ENCODE data around the gene SH3RF1. TPM values are rescaled to one million over a fixed set of nuclear protein-coding genes. Genes with fewer than 3 reads are reported as not detected.

The SH3RF1 gene
- total and polyA plus RNA-seq, 10 of the 15 experiments (the other 5 are each of a cell fraction or from before 2014, with no cell fraction given): 4.5 to 22.5 (median 10.4) TPM

DNA sequence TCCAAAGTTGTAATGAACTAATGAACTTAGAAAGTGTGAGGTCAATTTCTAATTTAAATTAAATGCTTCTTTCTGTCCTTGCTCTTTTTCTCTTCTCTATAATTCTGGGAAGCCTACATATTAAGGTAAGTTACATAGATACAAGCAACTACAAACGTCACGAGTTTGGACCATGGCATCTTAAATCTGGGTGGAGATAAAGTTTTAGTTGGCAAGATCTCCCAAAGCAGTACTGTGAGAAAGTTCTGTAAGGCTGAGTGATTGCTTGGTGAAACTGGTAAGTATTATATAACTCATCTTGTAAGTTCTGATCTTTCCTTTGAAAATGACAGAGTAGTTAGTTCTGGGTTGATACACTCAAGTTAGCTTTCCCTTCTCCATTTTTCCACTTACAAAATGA lies 135.0 kb downstream of the SH3RF1 start:
- SMC1A ChIA-PET (ENCODE audit: uncharacterized antibody, unreplicated experiment): no interaction called here

More for the DNA sequence above, 135.0 kb downstream of the SH3RF1 start:
- H3K36me3 ChIP-seq (ENCODE audit: control insufficient read depth in 2 of 2, insufficient read depth in 2 of 2, low read length in 1 of 2): peaks cover 11 to 25% of the 10 kb centered on the region in 2 experiments; a peak in 3 of 4 replicates
- H3K79me2 ChIP-seq (ENCODE audit: control insufficient read depth, insufficient read depth, low read length): no peaks in the 10 kb centered on the region
- BruUV-seq (replicated peaks): no TSS peak
- RAD21 ChIA-PET (ENCODE audit: unreplicated experiment): no interaction called here
- H3K9me3 ChIP-seq (replicated peaks; ENCODE audit: control insufficient read depth, insufficient read depth, low read length): no peaks in the 10 kb centered on the region; the same call in 1 of the 3 replicates
- no peak overlapping the region for H3K9ac ChIP-seq (ENCODE audit: control insufficient read depth, insufficient read depth, low read length)
- no peak overlapping the region for H3K4me2 ChIP-seq (ENCODE audit: control insufficient read depth, insufficient read depth)
- in situ Hi-C loops (cut with MboI): no loop called here
- ATAC-seq (no peak), FAIRE-seq (no peak), DNase-seq (ENCODE audit: low read depth, low spot score) (no peak)
- WGBS (ENCODE audit: insufficient coverage, insufficient replicate concordance, low lambda C conversion rate, missing lambda C conversion rate): 90% methylated on average over 2 of the region's 2 CpGs
- H3K27ac ChIP-seq (ENCODE audit: control insufficient read depth, insufficient read depth): no peak overlapping the region
- TF ChIP-seq MYB (IDR thresholded peaks at IDR 0.05; ENCODE audit: borderline replicate concordance, low read depth, low read length): no peak
- no peak for TF ChIP-seq HDGF (IDR thresholded peaks at IDR 0.05)
- no peak for TF ChIP-seq CHD1 (IDR thresholded peaks at IDR 0.05; ENCODE audit: low read depth, low read length)
- no peak for TF ChIP-seq LARP7 (IDR thresholded peaks at IDR 0.05)
- no peak for TF ChIP-seq IRF4 (IDR thresholded peaks at IDR 0.05; ENCODE audit: low read depth, low read length)
- TF ChIP-seq RELA (IDR thresholded peaks at IDR 0.05; ENCODE audit: borderline replicate concordance, partially characterized antibody): no peak
- TF ChIP-seq SIX5 (IDR thresholded peaks at IDR 0.05; ENCODE audit: low read depth, low read length, severe bottlenecking): no peak
- TF ChIP-seq HDAC6 (IDR thresholded peaks at IDR 0.05; ENCODE audit: unreplicated experiment): no peak
- TF ChIP-seq TAF1 (IDR thresholded peaks at IDR 0.05; ENCODE audit: borderline replicate concordance, low read depth, low read length): no peak
- no peak for TF ChIP-seq NFYA (IDR thresholded peaks at IDR 0.05; ENCODE audit: borderline replicate concordance, low read depth, low read length)
- no peak for TF ChIP-seq MEF2B (IDR thresholded peaks at IDR 0.05; ENCODE audit: partially characterized antibody, poor library complexity, severe bottlenecking)
- TF ChIP-seq SUZ12 (IDR thresholded peaks at IDR 0.05; ENCODE audit: unreplicated experiment): no peak
- TF ChIP-seq EGR1 (IDR thresholded peaks at IDR 0.05; ENCODE audit: borderline replicate concordance in 1 of 2, low read depth in 2 of 2, low read length in 2 of 2): no peak
- TF ChIP-seq ASH2L (IDR thresholded peaks at IDR 0.05; ENCODE audit: borderline replicate concordance, low read depth): no peak
- TF ChIP-seq, protein P1, sequence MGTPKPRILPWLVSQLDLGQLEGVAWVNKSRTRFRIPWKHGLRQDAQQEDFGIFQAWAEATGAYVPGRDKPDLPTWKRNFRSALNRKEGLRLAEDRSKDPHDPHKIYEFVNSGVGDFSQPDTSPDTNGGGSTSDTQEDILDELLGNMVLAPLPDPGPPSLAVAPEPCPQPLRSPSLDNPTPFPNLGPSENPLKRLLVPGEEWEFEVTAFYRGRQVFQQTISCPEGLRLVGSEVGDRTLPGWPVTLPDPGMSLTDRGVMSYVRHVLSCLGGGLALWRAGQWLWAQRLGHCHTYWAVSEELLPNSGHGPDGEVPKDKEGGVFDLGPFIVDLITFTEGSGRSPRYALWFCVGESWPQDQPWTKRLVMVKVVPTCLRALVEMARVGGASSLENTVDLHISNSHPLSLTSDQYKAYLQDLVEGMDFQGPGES (IDR thresholded peaks at IDR 0.05): no peak
- H3K27me3 ChIP-seq (replicated peaks in 1 of 2; ENCODE audit: control insufficient read depth in 2 of 2, insufficient read depth in 2 of 2, low read length in 1 of 2): no peaks in the 10 kb centered on the region
- H3K4me1 ChIP-seq (ENCODE audit: control insufficient read depth, insufficient read depth, low read length): no peaks in the 10 kb centered on the region
- POLR2A ChIA-PET: no interaction called here
- H2AFZ ChIP-seq (ENCODE audit: control insufficient read depth, low read depth, low read length): no peak overlapping the region
- H4K20me1 ChIP-seq (ENCODE audit: control insufficient read depth, insufficient read depth): no peaks in the 10 kb centered on the region
- intact Hi-C loops (cut with micrococcal nuclease; ENCODE audit: unreplicated experiment): no loop called here
- CTCF ChIA-PET: interaction anchor here (0.9 to 1.2 kb wide), 2 partner anchors 16 to 358 kb away, joined by 3 read pairs; no protein-coding TSS in a partner anchor
- no peak overlapping the region for H3K4me3 ChIP-seq

Data from GM12878 (cell line).